ENCODE results near the gene NCAM1.

NCAM1 gene

DNA sequence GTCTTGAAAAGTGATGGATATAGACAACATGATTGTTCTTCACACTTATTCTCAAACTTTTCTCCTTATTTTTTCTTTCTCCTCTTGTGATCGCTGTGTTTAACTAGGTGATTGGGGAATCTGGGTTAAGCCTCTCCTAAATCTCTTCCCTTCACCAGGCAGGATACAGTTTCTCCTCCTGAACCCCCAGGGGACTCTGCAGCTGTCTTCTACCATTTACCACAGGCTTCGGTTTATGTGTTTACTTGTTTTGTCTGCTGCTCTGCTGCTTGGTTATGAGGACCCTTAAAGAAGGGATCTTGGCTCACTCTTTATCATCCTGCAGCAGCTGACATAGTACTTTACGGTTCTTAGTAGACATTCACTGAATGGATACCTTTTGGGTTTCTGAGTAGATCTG, 124.2 kb downstream of the NCAM1 start:
- no peak for DNase-seq (ENCODE audit: low read depth in 2 of 2)

DNA sequence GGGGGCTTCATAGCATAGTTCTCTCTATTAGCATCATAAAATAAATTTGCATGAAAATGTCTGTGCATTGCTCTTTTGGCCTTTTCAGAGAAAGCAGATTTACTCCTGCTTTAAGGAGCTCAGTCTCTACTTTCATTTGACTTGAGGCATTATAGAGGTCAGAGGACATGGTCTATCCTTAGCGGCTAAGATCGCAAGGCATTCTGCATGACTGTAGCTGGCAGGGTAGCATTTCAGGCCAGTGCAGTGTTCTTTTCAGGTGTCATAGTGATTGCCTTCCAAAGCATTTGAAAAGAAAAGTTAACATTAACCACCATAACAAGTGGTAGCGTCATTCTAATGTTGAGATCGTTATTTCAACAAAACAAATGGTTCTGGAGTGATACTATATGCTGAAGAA, 126.5 kb downstream of the NCAM1 start:
- DNase-seq (ENCODE audit: low read depth in 2 of 2) = no peak

DNA sequence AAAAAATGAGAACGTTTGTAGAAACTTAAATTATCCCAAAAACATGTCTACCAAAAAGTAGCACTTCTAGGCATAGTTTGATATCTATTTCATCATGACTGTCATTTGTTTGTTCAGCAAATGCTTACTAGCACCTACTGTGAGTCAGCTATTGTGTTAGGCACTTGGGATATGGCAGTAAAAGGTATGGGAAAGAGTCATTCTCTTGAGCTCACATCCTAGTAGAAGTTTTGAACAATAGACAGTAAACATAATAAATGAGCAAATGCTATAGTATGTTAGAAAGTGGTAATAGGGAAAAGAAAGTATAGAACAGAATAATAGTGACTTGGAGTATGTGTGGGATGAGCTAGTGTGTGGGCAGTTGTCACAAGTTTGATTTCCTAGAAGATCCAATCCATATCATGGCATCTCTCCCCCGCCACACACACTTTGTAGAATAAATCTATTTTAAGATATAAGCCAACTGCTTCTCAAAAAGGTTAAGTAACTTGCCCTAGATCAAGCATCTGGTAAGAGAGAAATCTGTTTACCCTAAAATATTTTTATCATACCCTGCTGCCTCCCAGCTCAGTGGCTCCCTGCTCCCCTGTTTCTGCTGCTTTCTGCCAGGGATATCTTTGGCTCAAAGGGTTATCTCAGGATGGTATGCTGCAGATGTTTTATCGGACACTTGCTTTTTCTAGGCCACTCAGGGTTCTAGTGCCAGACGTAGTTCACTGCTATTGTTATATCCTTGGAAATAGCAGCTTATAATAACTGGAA, 129.7 kb downstream of the NCAM1 start:
- DNase-seq (ENCODE audit: low read depth in 2 of 2) = no peak

DNA sequence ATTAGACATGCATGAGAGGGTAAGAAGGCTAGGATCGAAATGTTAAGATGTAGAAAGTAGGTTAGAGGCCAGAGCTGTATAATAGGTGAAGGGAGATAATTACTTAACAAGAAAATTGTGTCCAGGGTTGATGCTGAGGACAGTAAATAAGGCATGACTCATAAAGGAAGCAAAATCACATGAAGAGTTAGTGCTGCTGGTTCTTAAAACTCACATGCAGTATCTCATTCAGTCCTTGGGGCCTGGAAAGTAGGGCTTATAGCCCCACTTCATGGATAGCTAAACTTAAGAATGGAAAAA, 130.2 kb downstream of the NCAM1 start:
- no peak for DNase-seq (ENCODE audit: low read depth in 2 of 2)

DNA sequence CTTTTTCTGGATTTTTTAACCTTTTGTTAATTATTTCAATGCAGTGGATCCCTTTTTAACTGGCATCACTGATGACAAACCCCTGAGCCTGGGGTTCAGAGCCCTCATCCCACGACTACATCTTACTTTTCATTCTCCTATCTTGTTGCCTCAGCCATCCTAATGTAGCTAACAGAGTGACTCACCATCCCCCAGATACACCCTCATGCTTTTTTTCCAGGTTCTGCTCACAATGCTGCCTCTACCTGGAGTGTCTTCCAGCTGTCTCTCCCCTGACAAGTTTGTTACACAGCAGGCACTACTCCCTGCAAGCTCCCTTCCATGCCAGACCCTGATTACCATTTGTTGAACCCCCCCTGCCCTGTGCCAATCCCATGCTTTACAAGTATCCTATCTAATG, 135.4 kb downstream of the NCAM1 start:
- DNase-seq (ENCODE audit: low read depth in 2 of 2) = no peak

DNA sequence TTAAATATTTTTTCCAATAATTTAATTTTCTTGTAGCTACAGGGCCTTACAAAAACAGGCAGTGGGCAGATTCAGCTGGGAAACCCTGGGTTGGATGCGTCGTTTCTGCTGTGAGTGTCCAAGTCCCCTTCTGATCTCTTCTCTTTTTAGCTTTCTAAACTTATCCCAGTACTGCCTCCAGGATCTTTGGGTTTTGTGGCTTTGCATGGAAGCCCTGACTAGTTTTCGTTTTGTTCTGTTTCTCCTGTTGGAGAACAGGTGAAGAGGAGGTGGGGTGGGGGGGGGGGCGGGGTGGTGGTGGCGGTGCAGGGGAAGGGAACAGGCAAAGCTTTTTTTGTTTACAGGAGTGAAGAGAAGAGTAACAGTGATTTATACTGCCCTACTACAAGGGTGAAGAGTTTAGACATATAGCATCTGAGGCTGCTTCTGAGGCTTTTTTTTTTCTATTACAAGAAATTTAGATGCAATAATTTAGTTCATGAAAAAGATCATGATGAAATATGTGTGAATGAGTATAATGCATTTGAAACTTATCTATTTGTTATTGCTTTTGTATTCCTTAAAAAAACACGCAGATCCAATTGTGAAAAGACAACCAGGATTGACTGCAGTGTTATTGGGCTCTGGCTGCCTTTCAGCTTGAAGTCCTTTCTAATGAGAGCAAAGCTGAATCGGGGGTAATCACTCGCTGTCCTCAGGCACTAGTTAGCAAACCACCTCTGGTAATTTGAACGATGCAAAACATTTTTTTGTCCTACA, 142.9 kb downstream of the NCAM1 start:
- DNase-seq (ENCODE audit: low read depth in 2 of 2) = no peak

DNA sequence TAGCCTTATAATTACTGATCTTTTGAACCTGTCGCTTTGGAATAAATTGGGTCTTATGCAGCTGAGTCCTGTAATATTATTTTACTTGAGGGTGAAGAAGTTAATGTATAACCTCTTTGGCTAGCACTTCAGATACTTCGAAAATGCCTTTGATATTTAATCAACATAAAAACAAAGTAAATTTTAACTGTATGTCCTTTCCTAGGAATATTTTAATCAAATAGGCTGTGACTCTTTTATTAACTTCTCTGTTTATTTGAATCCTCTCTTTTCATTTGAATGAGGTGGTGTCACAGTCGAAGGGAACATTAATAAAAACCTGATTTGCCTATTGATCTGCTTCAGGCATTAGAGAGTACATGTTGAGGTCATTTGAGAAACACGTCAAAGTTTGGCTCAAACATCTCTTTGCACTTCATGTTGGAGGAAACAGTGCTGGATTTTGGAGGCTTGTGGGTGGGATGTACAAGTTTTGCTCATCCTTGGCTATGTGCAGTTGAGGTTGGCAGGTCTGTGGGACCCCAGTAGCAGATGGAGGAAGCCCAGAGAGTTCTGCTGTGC, 143.6 kb downstream of the NCAM1 start:
- DNase-seq (ENCODE audit: low read depth in 2 of 2) = no peak

DNA sequence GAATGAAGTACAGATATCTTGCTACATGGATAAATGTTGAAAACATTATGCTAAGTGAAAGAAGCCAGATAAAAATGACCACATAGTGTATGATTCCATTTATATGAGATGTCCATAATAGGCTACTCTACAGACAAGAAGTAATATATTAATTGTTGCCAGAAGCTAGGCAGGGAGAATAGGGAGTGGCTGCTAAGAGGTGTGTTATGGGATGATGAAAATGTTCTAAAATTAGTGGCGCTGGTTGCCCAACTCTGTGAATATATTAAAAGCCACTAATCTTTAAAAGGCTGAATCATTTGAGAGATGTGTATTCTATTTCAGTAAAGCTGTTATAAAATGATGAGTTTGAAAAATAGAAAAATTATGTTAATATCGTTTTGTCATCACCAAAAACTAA, 144.4 kb downstream of the NCAM1 start:
- DNase-seq (ENCODE audit: low read depth in 2 of 2) = no peak

DNA sequence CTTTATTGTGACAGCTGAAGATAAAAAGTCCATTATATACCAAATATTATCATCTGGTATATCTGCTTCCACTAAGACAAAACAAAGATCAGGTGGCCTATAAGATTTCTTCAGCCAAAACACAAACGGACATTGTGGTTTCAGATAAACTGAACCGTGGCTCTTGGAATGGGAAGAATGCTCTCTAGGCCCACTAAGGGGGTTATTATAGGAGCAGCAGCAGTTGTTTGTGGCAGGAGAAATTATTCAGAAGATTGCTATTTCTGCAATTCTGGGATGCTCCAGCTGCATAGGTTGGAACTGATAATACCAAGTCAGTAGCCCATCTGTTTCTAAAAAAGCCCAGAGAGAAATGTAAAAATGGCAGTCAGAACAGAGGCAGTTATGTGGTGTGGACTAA, 145.3 kb downstream of the NCAM1 start:
- DNase-seq (ENCODE audit: low read depth in 2 of 2) = no peak

DNA sequence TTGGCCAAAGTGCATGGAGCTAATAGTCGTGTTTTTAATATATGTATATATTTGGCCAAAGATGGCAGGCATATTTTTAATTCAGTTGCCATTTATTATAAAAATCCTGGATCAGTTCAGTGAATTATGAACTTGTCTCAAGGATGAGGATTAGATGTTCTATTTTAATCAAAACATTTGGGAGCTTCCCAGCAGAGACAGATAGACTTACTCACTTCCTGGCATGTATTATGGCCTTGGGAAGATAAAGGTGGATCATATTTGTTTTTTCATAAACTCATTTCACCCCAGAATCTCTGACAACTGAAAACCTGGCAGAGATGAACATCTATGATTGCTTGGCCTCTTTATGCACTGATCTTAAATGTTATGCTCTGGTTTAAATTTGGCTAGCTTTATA, 148.8 kb downstream of the NCAM1 start:
- no peak for DNase-seq (ENCODE audit: low read depth in 2 of 2)

DNA sequence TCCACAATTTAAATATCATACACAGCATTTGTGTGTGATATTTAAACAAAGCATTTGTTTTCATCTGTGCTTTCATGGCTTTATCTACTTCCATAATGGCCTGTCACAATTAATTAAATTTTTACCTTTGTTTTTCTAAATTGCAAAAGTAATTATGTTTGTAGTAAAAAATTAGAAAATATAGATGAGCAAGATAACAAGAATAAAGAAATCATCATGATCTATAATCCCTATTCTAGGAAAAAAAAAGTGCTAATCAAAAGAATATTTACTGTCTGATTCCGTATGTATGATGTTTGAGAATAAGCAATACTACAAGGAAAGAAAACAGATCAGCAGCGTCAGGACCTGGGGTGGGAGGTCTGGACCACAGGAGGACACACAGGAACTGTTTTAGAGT, 149.9 kb downstream of the NCAM1 start:
- DNase-seq (ENCODE audit: low read depth in 2 of 2) = no peak

DNA sequence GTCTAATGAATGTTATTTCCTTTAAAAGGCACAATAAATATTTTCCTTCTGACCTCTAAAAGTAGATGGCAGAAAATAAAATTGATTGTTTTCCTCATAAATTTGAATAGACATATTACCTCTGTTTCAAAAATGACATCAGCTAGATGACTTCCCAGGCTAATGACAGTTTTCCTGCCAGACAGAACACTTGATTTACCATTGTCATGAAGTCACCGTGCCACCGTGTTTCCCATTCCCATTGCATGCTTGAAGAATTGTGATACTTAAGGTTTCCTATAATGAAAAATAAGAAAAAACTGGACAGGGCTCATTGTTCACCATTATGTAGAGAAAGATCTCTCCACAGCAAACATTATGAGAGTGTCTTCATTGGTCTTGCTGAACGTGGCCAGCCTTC, 151.1 kb downstream of the NCAM1 start:
- no peak for DNase-seq (ENCODE audit: low read depth in 2 of 2)

DNA sequence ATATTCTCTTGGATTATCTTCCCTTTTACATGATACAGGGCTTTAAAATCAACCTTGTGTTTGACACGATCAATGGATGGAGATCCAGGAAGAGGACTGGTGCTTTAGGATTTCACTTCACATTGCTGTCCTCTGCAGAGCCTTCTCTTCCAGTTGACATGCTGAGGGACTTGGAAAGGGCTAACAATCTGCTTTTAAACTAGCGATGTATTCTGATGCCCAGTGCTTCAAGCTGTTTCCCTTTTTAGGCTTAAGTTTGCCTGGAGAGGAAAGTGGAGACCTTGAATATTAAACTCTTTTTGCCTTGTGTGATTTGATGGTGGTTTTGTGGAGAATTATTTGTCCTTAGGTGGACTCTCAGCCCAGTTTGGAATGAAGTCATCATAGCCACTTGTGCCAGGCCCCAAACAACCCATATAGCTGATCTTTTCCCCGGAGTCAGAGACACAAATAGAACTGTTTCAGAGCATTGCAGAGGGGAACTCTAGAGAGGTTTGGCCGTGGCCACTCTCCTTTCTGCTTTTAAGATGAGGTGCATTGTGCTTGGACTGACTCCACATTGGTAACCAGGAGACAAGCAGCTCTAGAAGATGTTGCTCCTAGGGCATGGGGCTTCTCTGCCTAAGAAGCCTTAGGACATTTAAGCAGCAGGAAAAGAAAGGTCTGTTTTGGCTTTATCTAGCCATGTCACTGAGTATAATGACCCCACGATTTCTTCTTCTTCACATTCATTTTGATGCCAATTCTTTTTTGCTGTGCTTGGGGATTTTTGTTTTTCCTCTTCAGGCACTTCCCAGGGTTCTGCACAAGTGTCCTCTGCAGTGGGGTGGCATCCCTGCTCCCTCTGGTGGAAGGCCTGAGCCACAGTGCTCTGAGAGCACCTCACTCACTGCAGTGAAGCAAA, 152.8 kb downstream of the NCAM1 start:
- no peak for DNase-seq (ENCODE audit: low read depth in 2 of 2)

DNA sequence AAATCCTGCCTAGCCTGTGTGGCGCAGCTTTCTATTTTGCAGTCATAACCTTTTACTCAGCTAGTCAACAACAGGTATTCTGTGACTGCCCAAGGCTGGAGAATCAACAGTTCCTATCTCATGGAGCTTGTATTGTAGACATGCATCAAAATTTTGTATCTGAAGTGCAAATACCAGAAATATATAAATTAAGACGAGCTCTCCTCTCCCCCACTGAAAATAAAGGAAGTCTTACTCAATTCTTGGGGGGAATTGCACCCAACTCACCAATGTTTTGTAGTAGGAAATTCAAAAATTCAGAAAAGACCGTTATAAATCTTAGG, 153.4 kb downstream of the NCAM1 start:
- no peak for DNase-seq (ENCODE audit: low read depth in 2 of 2)

DNA sequence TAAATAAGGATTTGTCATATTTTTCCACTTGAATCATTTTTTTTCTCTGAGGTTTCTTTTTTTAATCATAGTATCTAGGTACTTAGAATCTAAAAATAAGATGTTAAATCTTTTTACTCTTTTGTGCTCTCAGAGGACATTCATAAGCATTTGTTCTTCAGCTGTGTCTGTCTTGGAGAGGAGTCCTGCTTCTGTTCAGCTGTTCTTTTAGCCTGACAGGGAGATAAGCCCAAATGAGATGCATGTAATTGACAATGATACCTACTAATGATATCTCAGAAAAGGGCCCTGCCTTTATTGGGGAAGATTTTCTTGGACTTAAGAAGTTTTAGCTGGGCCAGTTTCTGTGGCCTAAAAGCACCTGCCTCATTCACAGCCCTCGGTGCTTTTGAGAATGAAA, 156.9 kb downstream of the NCAM1 start:
- DNase-seq (ENCODE audit: low read depth in 2 of 2) = no peak

DNA sequence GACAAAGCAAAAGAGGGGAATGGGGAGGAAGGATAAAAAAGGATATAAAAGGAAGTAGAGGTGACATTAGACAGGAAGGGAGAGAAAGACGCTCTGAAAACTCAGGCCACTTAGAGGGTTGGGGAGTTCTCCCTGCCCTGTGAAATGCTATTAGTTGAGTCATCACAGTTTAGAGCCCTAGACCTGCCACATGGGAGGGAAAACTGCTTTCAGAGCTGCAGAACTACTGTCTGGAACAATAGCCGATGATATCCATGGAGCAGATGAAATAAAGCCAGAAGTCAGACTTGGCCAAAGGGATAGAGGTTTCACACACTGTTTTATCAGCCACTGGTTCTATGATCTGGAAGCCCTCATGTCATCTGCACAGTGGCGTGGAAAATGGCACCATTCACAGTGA, 157.9 kb downstream of the NCAM1 start:
- no peak for DNase-seq (ENCODE audit: low read depth in 2 of 2)

DNA sequence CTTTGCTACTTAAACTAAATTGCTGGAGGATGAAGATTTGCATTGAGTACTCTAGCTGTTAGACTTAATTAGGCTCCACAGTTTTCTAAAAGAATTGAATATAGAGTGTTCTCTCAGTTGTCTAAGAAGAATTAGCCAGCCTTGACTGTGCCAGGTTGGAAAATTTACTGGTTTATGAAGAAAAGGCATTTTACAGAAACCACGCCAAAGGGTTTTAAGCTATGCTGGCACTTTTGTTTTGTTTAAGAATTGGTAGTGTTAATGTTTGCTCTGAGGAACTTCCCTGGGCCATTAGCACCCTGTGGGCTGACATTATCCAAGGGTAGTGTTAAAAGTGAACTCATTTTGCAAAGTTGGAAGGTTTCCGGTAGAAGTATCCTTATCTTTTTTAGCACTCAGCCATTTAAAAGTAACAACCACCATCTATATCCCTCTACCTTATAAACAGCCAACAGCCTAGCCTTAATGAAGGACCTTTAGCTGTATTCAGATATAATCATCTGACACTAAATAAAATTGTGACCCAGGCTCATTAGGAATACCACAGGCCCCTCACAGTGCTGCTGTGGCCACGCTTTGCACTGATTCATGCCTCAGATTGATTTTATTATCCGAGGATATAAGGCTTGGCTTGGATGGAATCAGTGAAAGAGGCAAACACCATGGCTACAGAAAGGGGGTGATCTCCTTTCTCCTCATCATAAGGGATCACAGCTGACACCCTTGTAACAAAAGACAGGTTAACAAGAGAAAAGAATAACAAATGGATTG, 158.9 kb downstream of the NCAM1 start:
- DNase-seq (ENCODE audit: low read depth in 2 of 2) = no peak

DNA sequence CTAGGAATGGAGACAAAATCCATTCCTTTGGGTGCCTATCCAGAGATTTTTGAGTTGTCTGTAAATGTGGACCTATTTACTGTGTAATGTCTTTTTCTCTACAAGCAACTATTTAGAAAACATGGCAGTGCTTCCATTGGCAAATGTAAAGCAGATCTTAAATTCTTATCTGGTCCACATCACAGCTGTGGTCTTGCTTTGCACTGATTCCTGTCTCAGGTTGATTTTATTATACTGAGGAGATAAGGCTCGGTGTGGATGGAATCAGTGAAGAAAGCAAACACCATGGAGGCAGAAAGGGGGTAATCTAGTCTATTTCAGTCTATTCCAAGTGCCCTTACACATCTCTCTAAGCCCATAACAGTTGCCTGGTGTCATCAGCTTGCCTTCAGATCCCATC, 160.5 kb downstream of the NCAM1 start:
- no peak for DNase-seq (ENCODE audit: low read depth in 2 of 2)

DNA sequence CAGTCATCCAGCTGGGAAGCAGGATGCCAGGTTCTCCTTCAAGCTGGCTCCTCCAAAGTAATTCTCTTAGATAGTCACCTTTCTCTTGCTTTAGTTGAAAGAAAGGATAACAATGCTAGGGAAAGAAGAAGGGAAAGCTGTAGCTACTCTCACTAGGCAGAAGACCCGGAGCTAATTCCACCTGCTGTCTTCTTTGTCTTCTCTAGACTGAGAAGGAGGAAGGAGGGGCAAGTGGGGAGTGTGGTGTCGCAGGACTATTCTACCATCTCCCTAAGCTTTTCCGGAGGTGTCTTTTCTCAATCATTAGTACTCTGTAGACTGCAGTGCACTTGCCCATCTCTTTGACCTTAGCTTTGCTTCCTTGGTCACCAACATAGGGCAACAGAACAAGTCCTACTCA, 162.8 kb downstream of the NCAM1 start:
- DNase-seq (ENCODE audit: low read depth in 2 of 2) = no peak

DNA sequence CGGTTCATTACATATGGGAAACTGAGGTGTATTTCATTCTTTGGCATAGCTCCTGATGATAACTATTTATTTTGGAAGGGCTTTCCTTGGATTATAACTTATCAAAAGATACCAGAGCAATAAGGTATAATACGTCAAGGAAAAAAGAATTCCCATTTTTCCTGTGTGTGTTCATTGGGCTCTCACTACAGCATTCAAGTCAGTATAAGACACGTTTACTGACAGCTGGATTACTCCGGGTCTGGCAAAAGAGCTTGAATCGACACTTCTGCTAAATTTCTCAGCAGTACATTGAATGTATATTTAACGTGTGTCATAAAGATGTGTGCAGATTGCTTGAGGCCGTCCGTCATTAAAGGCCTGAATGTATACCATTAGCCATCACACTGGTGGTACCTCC, 163.4 kb downstream of the NCAM1 start:
- no peak for DNase-seq (ENCODE audit: low read depth in 2 of 2)

DNA sequence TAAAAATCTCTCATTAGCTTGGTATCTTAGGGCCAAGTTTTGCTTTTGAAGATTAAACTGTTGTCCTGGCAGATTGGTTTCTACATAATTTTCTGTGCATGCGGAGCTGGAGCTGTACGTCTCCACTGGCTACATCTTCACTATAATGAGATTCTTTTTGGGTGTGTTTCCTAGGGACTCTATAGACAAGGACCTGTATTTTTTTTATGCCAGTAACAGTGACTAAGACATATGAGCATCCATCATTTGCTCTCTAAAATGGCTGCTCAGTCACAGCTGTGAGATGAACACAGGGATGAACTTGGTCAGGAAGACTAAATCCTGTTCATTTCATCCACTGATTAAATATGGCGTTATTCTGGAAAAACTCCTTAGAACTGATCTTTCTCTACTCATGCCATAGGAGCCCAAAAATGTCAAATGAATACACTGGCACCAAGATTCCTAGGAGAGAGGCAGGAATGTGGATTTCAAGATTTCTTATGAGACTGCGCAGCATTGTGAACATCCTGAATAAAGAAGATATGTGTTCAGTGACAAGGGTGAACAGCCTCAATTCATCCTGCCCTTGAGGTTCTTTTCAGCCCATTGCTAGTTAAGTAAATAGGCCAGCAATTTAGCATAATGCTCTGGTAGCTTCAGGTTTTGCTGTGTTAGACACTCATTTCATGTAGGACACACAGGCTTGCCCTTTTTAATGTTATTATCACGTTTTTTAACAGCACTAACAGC, 168.2 kb downstream of the NCAM1 start:
- no peak for DNase-seq (ENCODE audit: low read depth in 2 of 2)
